ENCODE results near the gene ZNF440.

DNA sequence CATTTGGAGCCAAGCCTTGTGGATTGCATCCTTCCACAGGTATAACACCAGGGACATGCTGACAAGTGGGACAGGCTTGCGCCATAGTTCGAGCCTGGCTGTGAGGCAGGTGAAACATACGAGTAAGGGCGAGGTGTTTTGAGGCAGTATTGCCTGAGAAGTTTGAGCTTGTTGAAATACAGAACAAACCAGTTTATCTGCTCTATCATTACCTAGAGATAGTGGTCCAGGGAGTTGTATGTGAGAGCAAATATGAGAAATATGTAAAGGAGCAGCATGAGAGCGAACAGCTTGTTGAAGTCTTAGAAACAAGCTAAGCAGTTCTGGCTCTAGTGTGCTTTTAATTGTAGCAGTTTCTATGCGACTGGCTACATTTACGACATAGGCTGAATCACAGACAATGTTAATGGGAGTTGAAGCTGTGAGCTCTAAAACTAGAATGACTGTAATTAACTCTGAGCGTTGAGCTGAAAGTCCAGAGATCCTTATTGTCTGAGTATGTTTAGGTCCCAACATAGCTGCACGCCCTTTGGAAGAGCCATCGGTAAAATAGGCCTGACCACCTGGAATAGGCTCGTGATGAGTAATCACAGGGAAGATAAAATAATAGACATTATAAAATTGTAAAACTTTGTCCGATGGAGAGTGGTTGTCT is 42.6 kb downstream of the ZNF440 start:
- TF ChIP-seq EZH2 (IDR thresholded peaks at IDR 0.05; ENCODE audit: insufficient read depth, poor library complexity, severe bottlenecking) (no peak), EZH2phosphoT487 (IDR thresholded peaks at IDR 0.05; ENCODE audit: insufficient read depth, low read depth) (no peak)

Data from GM23248 (cell line).